Progenitor cell of endocrine pancreas (in vitro differentiated cells): ENCODE results near the gene ABR. TPM values are rescaled to one million over a fixed set of nuclear protein-coding genes. Genes with fewer than 3 reads are reported as not detected.

Experiments
- DNase-seq: peaks from one replicate; pipeline ENCODE4 v3.0.0; 2021; ENCODE audit warnings: low spot score; ENCODE audit not compliant: unreplicated experiment
- H3K27ac Mint-ChIP-seq: 2 replicates; pipeline ENCODE4 v1.8.0; 2021; ENCODE audit warnings: mild to moderate bottlenecking, moderate library complexity, mixed read lengths
- H3K27me3 Mint-ChIP-seq: 2 replicates; pipeline ENCODE4 v1.8.0; 2021; ENCODE audit warnings: mixed read lengths
- H3K36me3 Mint-ChIP-seq: 2 replicates; pipeline ENCODE4 v1.8.0; 2022; ENCODE audit warnings: mixed read lengths; ENCODE audit not compliant: insufficient read depth
- H3K4me1 Mint-ChIP-seq: 2 replicates; pipeline ENCODE4 v1.8.0; 2021; ENCODE audit warnings: low read depth, mixed read lengths
- H3K4me3 Mint-ChIP-seq: 2 replicates; pipeline ENCODE4 v1.8.0; 2021; ENCODE audit warnings: low read depth, mild to moderate bottlenecking, moderate library complexity, mixed read lengths
- H3K9me3 Mint-ChIP-seq: 2 replicates; pipeline ENCODE4 v1.8.0; 2021; ENCODE audit warnings: low read depth, mixed read lengths
- CTCF ChIP-seq: fragments of 200-600 bp; sonication (generic); IDR thresholded peaks from one replicate; pipeline ENCODE4 v1.5.0; 2021; ENCODE audit warnings: antibody characterized with exemption, mild to moderate bottlenecking; ENCODE audit not compliant: unreplicated experiment
- total RNA-seq: library from RNA; stranded (reverse); gene quantifications from 2 replicates; pipeline ENCODE4 v1.2.1, GENCODE V29; 2021

Gene ABR
- total RNA-seq, 1 donor from 2014 or later = 61.0 TPM

- H3K9me3 Mint-ChIP-seq = no peaks in the 10 kb centered on the region
- no peak for TF ChIP-seq CTCF
- no peaks in the 10 kb centered on the region for H3K36me3 Mint-ChIP-seq
- peaks cover 41% of the 10 kb centered on the region for H3K4me1 Mint-ChIP-seq
- H3K27me3 Mint-ChIP-seq = no peaks in the 10 kb centered on the region
- no peak for DNase-seq
- peak overlapping the region; percentile 46 for H3K27ac Mint-ChIP-seq
- H3K4me3 Mint-ChIP-seq = peak overlapping the region; percentile 32
Observed at GRCh38 chr17:964876-965275, 214.9 kb downstream of the ABR start.

- DNase-seq = no peak
- Mint-ChIP-seq H3K27ac (peak overlapping the region; percentile 81), H3K27me3 (no peaks in the 10 kb centered on the region), H3K4me3 (no peak overlapping the region), H3K9me3 (no peaks in the 10 kb centered on the region), H3K36me3 (peaks cover 4% of the 10 kb centered on the region), H3K4me1 (peaks cover 28% of the 10 kb centered on the region)
- no peak for TF ChIP-seq CTCF
Observed at GRCh38 chr17:962670-963069, 217.1 kb downstream of the ABR start.

GRCh38 chr17:962166-962565 lies 217.6 kb downstream of the ABR start:
- no peaks in the 10 kb centered on the region for H3K27me3 Mint-ChIP-seq
- no peak for DNase-seq
- no peak overlapping the region for H3K4me3 Mint-ChIP-seq
- no peaks in the 10 kb centered on the region for H3K9me3 Mint-ChIP-seq
- H3K27ac Mint-ChIP-seq = no peak overlapping the region
- H3K4me1 Mint-ChIP-seq = peaks cover 26% of the 10 kb centered on the region
- H3K36me3 Mint-ChIP-seq = peaks cover 5% of the 10 kb centered on the region
- TF ChIP-seq CTCF = no peak

GRCh38 chr17:958712-959451 lies 220.9 kb downstream of the ABR start:
- no peak overlapping the region for H3K27ac Mint-ChIP-seq
- H3K4me3 Mint-ChIP-seq = no peak overlapping the region
- DNase-seq = no peak

GRCh38 chr17:957856-958421 lies 221.8 kb downstream of the ABR start:
- Mint-ChIP-seq H3K27ac (no peak overlapping the region), H3K27me3 (no peaks in the 10 kb centered on the region), H3K36me3 (peaks cover 12% of the 10 kb centered on the region), H3K9me3 (no peaks in the 10 kb centered on the region), H3K4me1 (peaks cover 14% of the 10 kb centered on the region), H3K4me3 (no peak overlapping the region)
- DNase-seq = no peak
- no peak for TF ChIP-seq CTCF

More at GRCh38 chr17:958712-959451, 220.9 kb downstream of the ABR start:
- H3K9me3 Mint-ChIP-seq = no peaks in the 10 kb centered on the region
- no peaks in the 10 kb centered on the region for H3K27me3 Mint-ChIP-seq
- TF ChIP-seq CTCF = no peak
- H3K36me3 Mint-ChIP-seq = peaks cover 12% of the 10 kb centered on the region
- H3K4me1 Mint-ChIP-seq = peaks cover 15% of the 10 kb centered on the region
